BJ (cell line): Measurements from ENCODE around the gene FCSK. TPM values are rescaled to one million over a fixed set of nuclear protein-coding genes. Genes with fewer than 3 reads are reported as not detected.
"Not testable (repeated sequence)": the region's sequence is repeated elsewhere in the genome, so short reads cannot be mapped to it uniquely, and the experiment has no call there.

Source experiments
- CTCF ChIA-PET: fragments of 350-600 bp; formaldehyde crosslinking; extraction: SDS; loops from one replicate; lab custom pipeline; 2021; ENCODE audit warnings: antibody characterized with exemption, inconsistent platforms; lab: Yijun Ruan, JAX
- POLR2A ChIA-PET: fragments of 300-600 bp; sonication (Branson Sonifier 250); formaldehyde crosslinking; extraction: SDS; loops from one replicate; lab custom pipeline; 2021; ENCODE audit warnings: antibody characterized with exemption; lab: Charles Lee
- DNase-seq: peaks from one replicate; pipeline ENCODE4 v3.0.0-alpha.2; 2011; ENCODE audit warnings: low read depth
- H3K27me3 ChIP-seq: 2 replicates; pipeline ENCODE4 v1.6.0; 2011; ENCODE audit warnings: low read length; ENCODE audit not compliant: control insufficient read depth, insufficient read depth
- H3K36me3 ChIP-seq: 2 replicates; pipeline ENCODE4 v1.5.1; 2011; ENCODE audit warnings: low read length; ENCODE audit not compliant: control insufficient read depth, insufficient read depth
- H3K4me3 ChIP-seq: 2 replicates; pipeline ENCODE4 v1.5.1; 2011; ENCODE audit warnings: low read depth, mild to moderate bottlenecking, control low read depth, low read length
- polyA plus RNA-seq: library from polyadenylated mRNA; depleted of rRNA; stranded (reverse); fragments of >200 nt; gene quantifications from 2 replicates; pipeline ENCODE4 v1.2.3, GENCODE V29; 2011
- TF ChIP-seq, protein P1 (sequence below): IDR thresholded peaks from 2 replicates; pipeline ENCODE4 v1.5.1; 2011; ENCODE audit warnings: low read depth, mild to moderate bottlenecking, control low read depth, inconsistent platforms, low read length, moderate library complexity; ENCODE audit not compliant: insufficient read depth

The FCSK gene
- polyA plus RNA-seq, 1 experiment: 9.0 TPM

DNA sequence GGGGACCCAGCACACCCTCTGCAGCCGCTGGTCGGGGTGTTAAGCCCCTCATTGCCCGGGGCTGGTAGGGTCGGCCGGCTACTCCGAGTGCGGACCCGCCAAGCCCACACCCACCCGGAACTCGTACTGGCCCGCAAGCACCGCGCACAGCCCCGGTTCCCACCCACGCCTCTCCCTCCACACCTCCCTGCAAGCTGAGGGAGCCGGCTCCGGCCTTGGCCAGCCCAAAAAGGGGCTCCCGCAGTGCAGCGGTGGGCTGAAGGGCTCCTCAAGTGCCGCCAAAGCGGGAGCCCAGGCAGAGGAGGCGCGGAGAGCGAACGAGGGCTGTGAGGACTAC is 3.4 kb upstream of the FCSK start:
- 0 out of 2 replicates have a peak overlapping the region, but pooled peaks have one; percentile 8 for H3K4me3 ChIP-seq
- CTCF ChIA-PET: interaction anchor here (1.9 kb wide), 1 partner anchor 11 kb away, joined by 4 read pairs; the partner anchor contains the start of gene ST3GAL2
- POLR2A ChIA-PET, H3K36me3 ChIP-seq, DNase-seq, H3K27me3 ChIP-seq: not testable (repeated sequence)

DNA sequence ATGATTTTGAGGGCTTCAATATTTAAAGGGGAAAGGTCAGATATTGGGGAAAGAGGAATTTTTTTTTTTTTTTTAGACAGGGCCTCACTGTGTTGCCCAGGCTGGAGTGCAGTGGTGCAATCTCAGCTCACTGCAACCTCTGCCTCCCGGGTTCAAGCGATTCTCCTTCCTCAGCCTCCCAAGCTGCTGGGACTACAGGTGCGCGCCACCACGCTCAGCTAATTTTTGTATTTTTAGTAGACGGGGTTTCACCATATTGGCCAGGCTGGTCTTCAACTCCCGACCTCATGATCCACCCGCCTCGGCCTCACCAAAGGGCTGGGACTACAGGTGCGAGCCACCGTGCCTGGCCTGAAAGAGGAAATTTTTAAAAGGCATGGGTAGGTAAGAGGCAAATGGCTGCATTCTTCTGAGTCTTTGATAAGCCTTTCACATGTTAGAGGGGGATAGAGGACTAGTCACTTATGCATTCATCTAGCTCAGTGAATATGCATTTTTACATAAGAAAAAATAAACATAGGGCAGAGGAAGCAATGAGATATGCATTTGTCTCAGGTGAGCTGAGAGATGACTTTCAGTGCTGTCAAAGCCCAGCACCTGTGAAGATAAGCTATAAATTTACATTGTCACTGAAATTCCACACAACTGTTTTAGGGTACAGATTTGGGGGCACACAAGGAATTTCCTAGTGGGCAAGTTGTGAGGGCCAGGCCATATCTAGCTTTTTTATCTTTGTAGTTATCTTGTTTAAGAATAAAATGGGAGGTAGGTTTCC is 1.1 kb upstream of the FCSK start:
- TF ChIP-seq, protein P1, sequence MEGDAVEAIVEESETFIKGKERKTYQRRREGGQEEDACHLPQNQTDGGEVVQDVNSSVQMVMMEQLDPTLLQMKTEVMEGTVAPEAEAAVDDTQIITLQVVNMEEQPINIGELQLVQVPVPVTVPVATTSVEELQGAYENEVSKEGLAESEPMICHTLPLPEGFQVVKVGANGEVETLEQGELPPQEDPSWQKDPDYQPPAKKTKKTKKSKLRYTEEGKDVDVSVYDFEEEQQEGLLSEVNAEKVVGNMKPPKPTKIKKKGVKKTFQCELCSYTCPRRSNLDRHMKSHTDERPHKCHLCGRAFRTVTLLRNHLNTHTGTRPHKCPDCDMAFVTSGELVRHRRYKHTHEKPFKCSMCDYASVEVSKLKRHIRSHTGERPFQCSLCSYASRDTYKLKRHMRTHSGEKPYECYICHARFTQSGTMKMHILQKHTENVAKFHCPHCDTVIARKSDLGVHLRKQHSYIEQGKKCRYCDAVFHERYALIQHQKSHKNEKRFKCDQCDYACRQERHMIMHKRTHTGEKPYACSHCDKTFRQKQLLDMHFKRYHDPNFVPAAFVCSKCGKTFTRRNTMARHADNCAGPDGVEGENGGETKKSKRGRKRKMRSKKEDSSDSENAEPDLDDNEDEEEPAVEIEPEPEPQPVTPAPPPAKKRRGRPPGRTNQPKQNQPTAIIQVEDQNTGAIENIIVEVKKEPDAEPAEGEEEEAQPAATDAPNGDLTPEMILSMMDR: no peak
- CTCF ChIA-PET: interaction anchor here (0.6 to 1.5 kb wide), 7 partner anchors 8 to 127 kb away, joined by 3 to 4 read pairs (median 3); no protein-coding TSS in a partner anchor
- no peak for DNase-seq
- Histone ChIP-seq H3K36me3 (no peaks in the 10 kb centered on the region), H3K27me3 (no peaks in the 10 kb centered on the region), H3K4me3 (peak overlapping the region; percentile 71; the same call in 1 of the 2 replicates)
- POLR2A ChIA-PET: interaction anchor here (0.7 kb wide), 2 partner anchors 104 to 1209 kb away, joined by 15 to 19 read pairs; no protein-coding TSS in a partner anchor

DNA sequence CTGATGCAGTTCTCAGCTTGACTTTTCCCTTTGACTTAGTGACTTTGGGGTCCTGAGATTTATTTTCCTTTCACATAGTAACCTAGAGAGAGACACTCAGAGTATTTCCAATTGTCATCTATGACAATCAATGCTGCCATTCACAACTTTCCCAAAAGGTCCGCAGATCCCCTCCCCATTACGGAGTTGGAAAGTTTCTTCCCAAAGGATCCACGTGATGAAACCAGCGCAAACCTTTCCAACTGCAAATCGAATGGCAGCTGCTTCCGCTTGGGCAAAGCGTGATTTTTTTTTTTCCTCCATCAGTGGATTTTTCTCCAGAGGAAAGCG is 538 bp upstream of the FCSK start:
- ChIA-PET POLR2A (interaction anchor here (0.6 to 0.7 kb wide), 3 partner anchors 105 to 1209 kb away, joined by 3 to 19 read pairs (median 15); no protein-coding TSS in a partner anchor), CTCF (interaction anchor here (0.6 to 1.5 kb wide), 6 partner anchors 8 to 128 kb away, joined by 3 to 4 read pairs (median 3); no protein-coding TSS in a partner anchor)
- Histone ChIP-seq H3K36me3 (no peaks in the 10 kb centered on the region), H3K27me3 (no peaks in the 10 kb centered on the region), H3K4me3 (peak overlapping the region; percentile 71)
- no peak for DNase-seq
- TF ChIP-seq, protein P1: no peak

DNA sequence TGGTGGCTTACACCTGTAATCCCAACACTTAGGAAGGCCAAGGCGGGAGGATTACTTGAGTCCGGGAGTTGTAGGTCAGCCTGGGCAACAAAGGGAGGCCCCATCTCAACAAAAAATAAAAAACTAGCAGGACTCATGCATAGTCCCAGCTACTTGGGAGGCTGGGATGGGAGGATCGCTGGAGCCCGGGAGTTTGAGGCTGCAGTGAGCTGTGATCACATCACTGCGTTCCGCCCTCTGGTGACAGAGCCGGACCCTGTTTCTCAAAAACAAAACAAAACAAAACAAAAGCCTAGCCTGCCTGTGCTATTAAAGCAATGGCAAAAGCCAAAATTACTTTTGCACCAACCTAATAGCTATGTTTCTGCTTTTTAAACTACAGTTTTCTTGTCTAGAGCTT is 1.5 kb downstream of the FCSK start:
- POLR2A ChIA-PET: no interaction called here
- no peaks in the 10 kb centered on the region for H3K27me3 ChIP-seq
- H3K4me3 ChIP-seq: no peak overlapping the region
- H3K36me3 ChIP-seq: no peaks in the 10 kb centered on the region
- CTCF ChIA-PET: interaction anchor here (0.8 to 1.5 kb wide), 2 partner anchors 17 to 198 kb away, joined by 3 to 6 read pairs; no protein-coding TSS in a partner anchor
- DNase-seq: no peak
- TF ChIP-seq, protein P1: no peak

DNA sequence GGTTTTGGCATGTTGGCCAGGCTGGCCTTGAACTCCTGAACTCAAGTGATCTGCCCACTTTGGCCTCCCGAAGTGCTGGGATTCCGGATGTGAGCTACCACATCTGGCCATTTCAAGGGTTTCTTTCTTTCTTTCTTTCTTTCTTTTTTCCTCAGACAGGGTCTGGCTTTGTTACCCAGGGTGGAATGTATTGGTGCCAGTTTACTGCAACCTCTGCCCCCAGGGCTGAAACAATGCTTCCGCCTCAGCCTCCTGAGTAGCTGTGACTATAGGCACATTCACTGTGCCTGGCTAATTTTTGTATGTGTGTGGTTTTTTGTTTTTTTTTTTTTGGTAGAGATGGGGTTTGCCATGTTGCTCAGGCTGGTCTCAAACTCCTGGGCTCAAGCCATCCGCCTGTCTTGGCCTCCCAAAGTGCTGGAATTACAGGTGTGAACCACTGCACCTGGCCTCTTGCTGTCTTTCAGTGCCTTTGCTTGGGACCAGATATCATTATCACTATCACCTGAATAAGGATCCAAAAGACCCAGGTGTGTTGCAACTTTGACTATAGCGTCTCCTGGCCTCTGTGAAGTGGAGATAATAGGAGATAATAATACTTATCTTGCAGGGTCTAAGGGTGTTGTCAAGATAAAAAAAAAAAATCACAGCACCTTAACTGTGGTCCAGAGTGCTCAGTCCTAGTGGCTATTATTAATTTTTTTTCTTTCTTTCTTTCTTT is 3.2 kb downstream of the FCSK start:
- DNase-seq: no peak
- Histone ChIP-seq H3K27me3 (no peaks in the 10 kb centered on the region), H3K36me3 (no peaks in the 10 kb centered on the region), H3K4me3 (no peak overlapping the region)
- ChIA-PET POLR2A (no interaction called here), CTCF (no interaction called here)
- TF ChIP-seq, protein P1: no peak
